Measurements from ENCODE around the gene RIC1.
"Not testable (repeated sequence)": the region's sequence is repeated elsewhere in the genome, so short reads cannot be mapped to it uniquely, and the experiment has no call there.

Gene RIC1

GRCh38 chr9:5626727-5627634 lies 1.9 kb upstream of the RIC1 start:
- peak; percentile 60 for DNase-seq

- not testable (repeated sequence) for DNase-seq
These were observed 1.2 kb upstream of the RIC1 start for GRCh38 chr9:5627686-5628085.

- DNase-seq = no peak
These were observed 751 bp upstream of the RIC1 start for GRCh38 chr9:5628183-5628529.

DNA sequence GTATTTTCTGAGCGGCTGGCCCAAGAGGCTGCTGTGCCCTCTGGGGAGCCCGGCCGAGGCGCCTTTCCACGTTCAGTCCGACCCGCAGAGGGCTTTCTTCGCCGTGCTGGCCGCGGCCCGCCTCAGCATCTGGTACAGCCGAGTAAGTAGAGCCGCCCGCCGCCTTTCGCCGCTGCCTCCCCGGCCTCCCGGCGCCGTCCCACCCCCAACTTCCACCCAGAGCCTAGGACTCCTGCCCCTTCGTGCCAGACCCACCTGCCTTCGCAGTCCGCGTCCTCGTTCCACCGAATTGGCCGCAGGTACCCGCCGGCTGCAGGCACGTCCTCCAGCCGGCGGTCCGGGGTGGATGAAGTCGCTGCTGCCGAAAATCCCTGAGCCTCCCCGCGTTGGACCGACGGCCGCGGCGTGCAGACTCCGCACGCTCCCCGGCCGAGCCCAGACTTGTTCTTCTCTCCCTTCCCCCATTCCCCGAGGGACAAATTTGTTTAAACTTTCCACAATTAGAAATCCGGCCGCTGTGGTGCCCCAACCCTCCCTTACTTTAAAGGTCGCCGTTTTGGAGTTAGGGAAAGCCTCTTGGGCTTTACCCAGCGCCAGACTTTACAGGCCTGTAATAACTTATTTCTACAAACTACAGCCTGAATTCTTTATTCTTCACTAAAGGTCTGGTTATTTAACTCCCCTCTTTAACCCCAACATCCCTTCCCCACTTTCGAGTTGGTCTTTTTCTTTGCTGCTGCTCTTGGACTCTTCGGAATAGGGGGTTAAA lies 589 bp downstream of the RIC1 start:
- DNase-seq = peak; percentile 15

- peak; percentile 13 for DNase-seq
These were observed 1.2 kb downstream of the RIC1 start for GRCh38 chr9:5630081-5630507.

GRCh38 chr9:5631026-5631425 lies 2.1 kb downstream of the RIC1 start:
- no peak for DNase-seq

GRCh38 chr9:5632540-5632939 lies 3.6 kb downstream of the RIC1 start:
- no peak for DNase-seq

GRCh38 chr9:5633243-5633642 lies 4.3 kb downstream of the RIC1 start:
- no peak for DNase-seq

DNA sequence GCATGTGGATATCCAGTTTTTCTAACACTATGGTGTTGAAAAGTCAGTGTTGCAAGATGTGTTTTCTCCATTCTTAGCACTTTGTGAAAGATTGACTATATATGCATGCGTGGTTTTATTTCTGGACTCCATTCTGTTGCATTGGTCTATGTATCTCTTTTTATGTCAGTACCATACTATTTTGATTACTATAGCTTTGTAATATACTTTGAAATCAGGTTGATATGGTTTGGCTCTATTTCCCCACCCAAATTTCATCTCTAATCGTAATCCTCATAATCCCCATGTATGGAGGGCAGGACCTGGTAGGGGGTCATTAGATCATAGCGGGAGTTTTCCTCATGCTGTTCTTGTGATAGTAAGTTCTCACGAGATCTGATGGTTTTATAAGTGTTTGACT lies 6.5 kb downstream of the RIC1 start:
- no peak for DNase-seq

DNA sequence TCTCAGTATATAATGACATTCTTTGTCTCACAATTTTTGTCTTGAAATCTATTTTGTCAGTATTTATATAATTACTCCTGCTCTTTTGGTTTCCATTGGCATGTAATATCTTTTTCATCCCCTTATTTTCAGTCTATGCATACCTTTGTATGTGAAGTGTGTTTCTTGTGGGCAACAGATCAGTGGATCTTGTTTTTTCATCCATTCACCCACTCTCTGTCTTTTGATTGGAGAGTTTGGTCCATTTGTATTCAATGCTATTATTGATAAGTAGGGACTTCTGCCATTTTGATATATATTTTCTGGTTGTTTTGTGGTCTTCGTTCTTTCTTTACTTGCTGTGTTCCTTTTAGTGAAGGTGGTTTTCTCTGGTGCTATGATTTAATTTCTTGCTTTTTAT lies 10.9 kb downstream of the RIC1 start:
- DNase-seq = no peak

DNA sequence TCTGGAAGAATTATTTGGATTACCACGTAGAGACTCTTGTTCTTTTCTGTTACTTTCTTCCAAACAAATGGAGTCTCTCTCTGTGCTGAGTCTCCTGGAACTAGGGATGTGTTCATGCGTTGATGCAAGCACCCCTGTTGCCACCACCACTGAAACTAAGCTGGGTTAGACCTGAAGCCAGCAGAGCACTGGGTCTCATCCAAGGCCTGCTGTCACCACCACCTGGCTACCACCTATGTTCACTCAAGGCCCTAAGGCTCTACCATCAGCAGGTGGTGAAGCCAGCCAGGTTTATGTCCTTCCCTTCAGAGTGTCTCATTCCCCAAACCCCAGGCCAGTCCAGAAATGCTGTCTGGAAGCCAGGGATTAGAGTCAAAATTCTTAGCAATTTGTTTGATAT lies 13.3 kb downstream of the RIC1 start:
- no peak for DNase-seq

GRCh38 chr9:5643005-5643624 lies 14.2 kb downstream of the RIC1 start:
- no peak for DNase-seq

DNA sequence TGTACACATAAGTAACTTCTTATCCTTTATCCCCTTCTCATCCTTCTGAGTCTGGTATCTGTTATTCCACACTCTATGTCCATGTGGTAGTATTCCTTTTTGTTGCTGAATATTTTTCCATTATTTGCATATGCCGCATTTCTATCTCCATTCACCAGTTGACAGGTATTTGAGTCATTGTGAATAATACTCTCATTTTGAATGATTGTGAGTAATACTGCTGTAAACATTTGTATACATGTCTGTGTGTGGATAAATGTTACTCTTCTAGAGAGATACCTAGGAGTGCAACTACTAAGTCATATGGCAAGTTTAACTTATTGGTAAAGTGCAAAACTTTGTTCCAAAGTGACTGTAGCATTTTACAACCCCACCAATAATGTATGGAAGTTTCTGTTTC lies 15.6 kb downstream of the RIC1 start:
- DNase-seq = no peak

GRCh38 chr9:5646116-5646515 lies 17.2 kb downstream of the RIC1 start:
- DNase-seq = no peak

GRCh38 chr9:5650356-5651105 lies 21.6 kb downstream of the RIC1 start:
- DNase-seq = no peak

DNA sequence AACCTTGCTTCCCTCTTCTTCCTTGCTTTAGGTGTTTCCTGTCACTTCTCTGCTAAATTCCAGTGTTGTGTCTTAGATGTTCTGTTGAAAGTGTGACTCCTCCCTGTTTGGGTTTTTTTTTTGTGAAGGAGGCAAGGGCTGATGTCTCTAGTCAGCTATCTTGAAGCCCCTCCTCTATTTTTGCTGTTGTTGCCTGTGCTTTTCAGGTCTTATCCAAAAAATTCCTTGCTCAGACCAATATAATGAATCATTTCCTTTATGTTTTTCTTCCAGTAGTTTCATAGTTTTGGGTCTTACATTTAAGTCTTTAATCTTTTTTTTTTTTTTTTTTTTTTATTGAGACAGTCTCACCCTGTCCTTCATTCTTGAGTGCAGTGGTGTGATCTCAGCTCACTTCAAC lies 22.3 kb downstream of the RIC1 start:
- no peak for DNase-seq

- DNase-seq = no peak
These were observed 23.9 kb downstream of the RIC1 start for GRCh38 chr9:5652821-5653220.

DNA sequence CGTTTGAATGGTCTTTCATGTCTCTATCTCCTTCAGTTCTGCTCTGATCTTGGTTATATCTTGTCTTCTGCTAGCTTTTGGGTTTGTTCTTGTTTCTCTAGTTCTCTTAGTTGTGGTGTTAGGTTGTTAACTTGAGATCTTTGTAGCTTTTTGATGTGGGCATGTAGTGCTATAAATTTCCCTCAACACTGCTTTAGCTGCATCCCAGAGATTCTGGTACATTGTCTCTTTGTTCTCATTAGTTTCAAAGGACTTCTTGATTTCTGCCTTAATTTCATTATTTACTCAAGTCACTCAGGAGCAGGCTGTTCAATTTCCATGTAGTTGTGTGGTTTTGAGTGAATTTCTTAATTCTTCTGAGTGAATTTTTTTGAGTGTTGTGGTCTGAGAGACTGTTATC lies 33.9 kb downstream of the RIC1 start:
- not testable (repeated sequence) for DNase-seq

DNA sequence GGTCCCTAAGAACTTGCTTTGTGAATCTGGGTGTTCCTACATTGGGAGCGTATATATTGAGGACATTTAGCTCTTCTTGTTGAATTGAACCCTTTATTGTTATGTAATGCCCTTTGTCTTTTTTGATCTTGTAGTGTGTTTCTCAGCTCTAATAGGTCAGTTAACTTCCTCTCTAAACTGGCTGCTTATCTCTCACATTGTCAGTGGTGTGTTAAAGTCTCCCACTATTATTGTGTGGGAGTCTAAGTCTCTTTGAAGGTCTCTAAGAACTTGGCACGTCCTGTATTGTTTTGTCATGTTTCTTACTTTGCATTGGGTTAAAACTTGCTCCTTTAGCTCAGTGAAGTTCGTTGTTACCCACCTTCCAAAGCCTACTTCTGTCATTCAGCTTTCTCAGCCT lies 36.2 kb downstream of the RIC1 start:
- no peak for DNase-seq

GRCh38 chr9:5667391-5667790 lies 38.5 kb downstream of the RIC1 start:
- no peak for DNase-seq

GRCh38 chr9:5670079-5670478 lies 41.2 kb downstream of the RIC1 start:
- DNase-seq = no peak

GRCh38 chr9:5671711-5672353 lies 42.9 kb downstream of the RIC1 start:
- peak; percentile 41 for DNase-seq

DNA sequence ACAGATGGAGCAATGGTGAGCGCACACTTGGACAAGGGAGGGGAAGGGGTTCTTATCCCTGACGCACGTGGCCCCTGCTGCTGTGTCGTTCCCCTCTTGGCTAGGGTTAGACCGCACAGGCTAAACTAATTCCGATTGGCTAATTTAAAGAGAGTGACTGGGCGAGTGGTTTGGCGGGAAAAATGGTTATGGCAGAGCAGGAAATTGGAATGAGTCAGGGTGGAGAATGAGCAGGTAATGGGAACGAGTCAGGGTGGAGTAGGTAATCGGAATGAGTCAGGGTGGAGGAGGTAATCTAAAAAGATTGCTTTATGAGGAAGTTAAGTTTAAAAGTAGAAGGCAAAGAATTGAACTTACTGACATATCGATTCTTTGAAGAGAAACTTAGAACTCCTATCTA lies 46.1 kb downstream of the RIC1 start:
- not testable (repeated sequence) for DNase-seq

All from CD4-positive, alpha-beta T cell treated with Interleukin-4 for 4 hours (primary cell).